Activated CD4-positive, alpha-beta T cell treated with anti-CD3 and anti-CD28 coated beads, Interleukin-2, amount 50 U/mL, for 1 hour (primary cell): ENCODE data around the gene HSBP1L1.
A peak's percentile ranks its signal among the peaks of the same experiment; 100 is the strongest.

Experiments used
- DNase-seq: peaks from one replicate; pipeline ENCODE4 v3.0.0-alpha.2; 2020

Gene HSBP1L1

GRCh38 chr18:79961527-79962291 is 2.7 kb upstream of the HSBP1L1 start:
- DNase-seq: no peak

GRCh38 chr18:79962311-79962710 is 2.1 kb upstream of the HSBP1L1 start:
- DNase-seq: no peak

DNA sequence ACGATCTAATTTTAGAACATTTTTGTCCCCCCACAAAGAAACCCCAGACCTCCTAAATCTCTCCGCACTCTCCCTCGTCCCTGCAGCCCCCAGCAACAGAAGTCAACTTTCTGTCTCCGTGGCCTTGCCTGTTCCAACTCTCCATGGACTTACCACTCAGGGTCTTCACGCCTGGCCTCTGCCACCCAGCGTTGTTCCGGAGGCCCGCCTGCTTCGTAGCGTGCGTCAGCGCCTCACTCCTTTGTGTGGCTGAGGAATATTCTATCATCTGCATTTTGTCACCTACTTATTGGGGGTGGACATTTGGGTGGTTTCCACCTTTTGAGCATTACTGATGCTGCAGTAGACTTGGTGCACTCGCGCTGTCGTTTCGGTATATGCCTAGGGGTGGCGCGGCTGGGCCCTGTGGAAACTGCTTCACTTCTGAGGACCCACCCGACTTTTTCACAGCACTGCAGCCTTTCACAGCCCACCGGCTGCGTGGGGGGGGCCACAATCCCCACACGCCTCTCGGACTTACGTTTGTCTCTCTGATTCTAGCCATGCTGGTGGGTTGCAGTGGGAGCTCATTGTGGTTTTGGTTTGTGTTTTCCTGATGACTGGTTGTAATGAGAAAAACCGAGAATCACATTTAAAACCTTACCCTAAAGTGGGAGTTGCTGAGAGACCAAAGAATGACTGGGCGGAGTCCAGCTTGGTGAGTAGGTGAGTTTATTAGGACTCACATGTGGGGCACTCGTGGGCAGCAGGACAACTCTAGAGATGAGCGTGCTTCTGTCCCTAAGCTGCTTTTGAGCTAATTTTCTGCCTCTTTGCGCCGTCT is 1.4 kb upstream of the HSBP1L1 start:
- DNase-seq: peak; percentile 54

DNA sequence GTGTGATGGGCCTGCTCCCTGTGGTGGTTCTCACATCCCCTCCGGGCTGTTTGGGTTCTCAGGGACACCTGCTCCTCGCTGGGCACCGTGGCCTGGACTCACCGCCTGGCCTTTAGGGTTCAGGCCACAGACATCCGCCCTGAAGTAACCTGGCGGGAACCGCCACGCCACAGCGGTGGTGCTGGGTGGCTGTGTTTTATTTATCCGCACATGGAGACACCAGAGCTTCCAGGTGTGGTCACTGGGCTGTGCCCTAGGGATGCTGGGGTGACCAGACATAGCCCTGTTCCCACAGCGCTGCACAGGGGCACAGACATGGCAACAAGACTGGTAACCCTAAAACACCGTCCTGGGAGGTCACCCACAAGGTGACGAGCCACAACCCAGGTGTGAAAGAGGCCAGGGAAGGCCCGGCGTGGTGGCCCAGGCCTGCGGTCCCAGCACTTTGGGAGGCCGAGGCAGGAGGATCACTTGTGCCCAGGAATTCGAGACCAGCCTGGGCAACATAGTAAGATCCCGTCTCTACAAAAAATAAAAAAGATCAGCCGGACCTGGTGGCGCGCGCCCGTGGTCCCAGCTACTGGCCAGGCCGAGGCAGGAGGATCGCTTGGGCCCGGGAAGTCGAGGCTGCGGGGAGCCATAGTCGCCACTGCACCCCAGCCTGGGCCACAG is 649 bp upstream of the HSBP1L1 start:
- no peak for DNase-seq

GRCh38 chr18:79965119-79965902 is 868 bp downstream of the HSBP1L1 start:
- no peak for DNase-seq

- no peak for DNase-seq
These were observed 6.1 kb downstream of the HSBP1L1 start for GRCh38 chr18:79970419-79971133.

DNA sequence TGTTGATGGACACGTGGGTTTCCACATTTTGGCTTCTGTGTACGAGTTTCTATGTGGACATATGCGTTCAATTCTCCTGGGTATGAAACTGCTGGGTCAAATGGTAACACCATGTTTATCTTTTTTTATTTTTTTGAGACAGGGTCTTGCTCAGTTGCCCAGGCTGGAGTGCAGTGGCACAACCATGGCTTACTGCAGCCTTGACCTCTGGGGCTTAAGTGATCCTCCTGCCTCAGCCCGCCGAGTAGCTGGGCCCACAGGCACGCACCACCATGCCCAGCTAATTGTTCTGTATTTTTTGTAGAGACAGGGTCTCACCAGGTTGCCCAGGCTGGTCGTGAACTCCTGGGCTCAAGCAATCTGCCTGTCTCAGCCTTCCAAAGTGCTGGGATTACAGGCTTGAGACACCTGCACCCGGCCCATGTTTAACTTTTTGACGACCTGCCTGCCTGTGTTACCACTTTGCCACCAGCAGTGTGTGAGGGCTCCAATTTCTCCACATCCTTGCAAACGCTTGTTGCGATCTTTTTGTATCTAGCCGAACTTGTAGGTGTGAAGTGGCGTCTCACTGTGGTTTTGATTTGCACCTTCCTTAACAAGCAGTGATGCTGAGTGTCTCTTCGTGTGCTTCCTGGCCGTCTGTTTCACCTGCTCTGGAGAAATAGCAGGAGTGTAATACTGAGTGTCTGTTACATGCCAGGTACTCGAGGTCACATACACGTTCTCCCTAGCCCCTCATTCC is 6.9 kb downstream of the HSBP1L1 start:
- no peak for DNase-seq

DNA sequence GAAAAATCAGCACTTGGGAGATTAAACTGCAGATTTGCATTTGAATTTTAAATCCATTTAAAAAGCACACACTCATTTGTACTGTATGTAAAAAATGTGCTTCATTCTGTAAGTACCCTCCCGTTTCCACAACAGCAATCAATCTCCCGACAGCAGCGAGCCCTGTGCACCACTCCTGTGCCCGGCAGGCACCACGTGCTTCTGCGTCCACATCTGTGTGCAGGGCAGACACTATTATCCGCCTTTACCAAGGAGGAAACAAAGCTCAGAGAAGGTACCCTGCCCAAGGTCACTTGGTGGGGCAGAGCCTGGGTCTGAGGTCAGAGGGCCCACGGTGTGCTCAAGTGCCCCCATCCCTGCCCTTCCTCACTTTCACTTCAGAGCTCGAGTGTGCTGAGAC is 7.5 kb downstream of the HSBP1L1 start:
- no peak for DNase-seq

GRCh38 chr18:79972720-79973119 is 8.3 kb downstream of the HSBP1L1 start:
- no peak for DNase-seq

DNA sequence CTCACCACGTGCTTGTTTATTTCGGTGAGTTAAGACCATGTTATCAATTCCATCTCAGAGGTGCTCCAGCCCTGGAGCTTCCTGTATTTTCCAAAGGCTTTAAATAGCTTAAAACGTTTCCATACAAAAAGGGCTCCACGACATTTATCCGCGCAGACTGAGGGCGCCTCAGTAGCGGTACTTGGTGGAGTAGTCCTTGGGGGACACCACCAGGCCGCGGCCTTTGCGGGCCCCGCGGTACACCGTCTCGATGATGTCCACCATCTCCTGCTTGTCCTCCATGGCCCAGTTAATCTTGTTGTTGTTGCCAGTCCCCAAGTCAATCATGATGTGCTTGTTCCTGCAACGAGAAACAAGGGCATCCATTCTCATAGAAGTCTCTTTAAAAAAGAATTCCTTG is 9.1 kb downstream of the HSBP1L1 start:
- no peak for DNase-seq

DNA sequence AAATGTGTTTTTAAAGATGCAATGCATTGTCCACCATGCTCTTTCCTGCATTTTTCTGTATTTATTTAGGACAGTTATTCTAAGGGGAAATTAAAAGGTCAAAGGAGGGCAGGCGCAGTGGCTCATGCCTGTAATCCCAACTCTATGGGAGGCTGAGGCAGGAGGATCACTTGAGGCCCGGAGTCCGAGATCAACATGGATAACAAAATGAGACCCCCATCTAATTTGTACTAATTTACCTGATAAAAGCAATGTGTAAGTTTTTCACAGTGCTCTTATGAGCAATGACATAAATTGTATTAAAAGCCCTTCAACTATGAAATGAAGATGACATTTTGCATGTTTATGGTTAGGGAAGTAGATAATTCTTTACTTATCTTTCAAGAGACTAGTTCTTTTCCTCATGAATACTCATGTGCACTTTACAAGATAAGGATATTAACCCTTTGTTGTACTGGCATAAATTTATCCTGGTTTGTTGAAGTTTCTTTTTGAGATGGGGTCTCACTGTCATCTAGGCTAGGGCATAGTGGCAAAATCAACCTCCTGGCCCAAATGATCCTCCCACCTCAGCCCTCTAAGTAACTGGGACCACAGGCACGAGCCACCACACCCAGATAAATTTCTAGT is 9.7 kb downstream of the HSBP1L1 start:
- DNase-seq: no peak

GRCh38 chr18:79975043-79975442 is 10.6 kb downstream of the HSBP1L1 start:
- no peak for DNase-seq

- no peak for DNase-seq
These were observed 11.7 kb downstream of the HSBP1L1 start for GRCh38 chr18:79975985-79976680.

DNA sequence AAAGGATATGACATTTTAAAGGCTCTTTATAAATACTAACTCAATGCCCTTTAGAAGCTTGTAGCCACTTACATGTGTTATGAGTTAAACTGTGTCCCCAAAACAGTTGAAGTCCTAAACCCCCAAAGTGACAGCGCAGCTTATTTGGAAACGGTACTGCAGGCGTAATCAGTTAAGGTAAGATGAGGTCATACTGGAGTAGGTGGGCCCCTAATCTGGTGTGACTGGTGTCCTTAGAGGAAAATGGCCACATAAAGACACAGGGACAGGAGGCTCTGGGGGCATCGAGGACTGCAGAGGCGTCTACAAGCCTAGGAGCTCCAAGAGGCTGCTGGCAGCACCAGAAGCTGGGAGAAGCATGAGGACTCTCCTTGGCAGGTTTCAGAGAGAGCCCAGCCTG is 15.4 kb downstream of the HSBP1L1 start:
- DNase-seq: no peak

- no peak for DNase-seq
These were observed 16.1 kb downstream of the HSBP1L1 start for GRCh38 chr18:79980585-79980984.

GRCh38 chr18:79982736-79983135 is 18.3 kb downstream of the HSBP1L1 start:
- DNase-seq: peak; percentile 19

GRCh38 chr18:79983253-79983652 is 18.8 kb downstream of the HSBP1L1 start:
- no peak for DNase-seq

- no peak for DNase-seq
These were observed 19.4 kb downstream of the HSBP1L1 start for GRCh38 chr18:79983793-79984192.

- no peak for DNase-seq
These were observed 20.7 kb downstream of the HSBP1L1 start for GRCh38 chr18:79985172-79985571.

GRCh38 chr18:79986726-79987125 is 22.3 kb downstream of the HSBP1L1 start:
- no peak for DNase-seq
